HepG2 (cell line): Measurements from ENCODE around the gene FRMD8. TPM values are rescaled to one million over a fixed set of nuclear protein-coding genes. Genes with fewer than 3 reads are reported as not detected.
A peak's percentile ranks its signal among the peaks of the same experiment; 100 is the strongest.

ENCODE experiments used
- GABPA ChIP-seq, 2 experiments: IDR thresholded peaks; 2 replicates each; pipeline ENCODE4 v1.6.1; 2011 to 2016; ENCODE audit warnings: low read depth in 2 of 2, low read length in 1 of 2, missing biosample characterization in 1 of 2, missing genetic modification characterization in 1 of 2
- RAD21 ChIP-seq: fragments of 450-650 bp; formaldehyde crosslinking; IDR thresholded peaks from 2 replicates; pipeline ENCODE4 v1.5.0; 2020; ENCODE audit warnings: mild to moderate bottlenecking
- REL ChIP-seq: sonication (generic); formaldehyde crosslinking; conservative IDR thresholded peaks from 2 replicates; pipeline ENCODE4 v1.8.0; 2022; ENCODE audit warnings: mild to moderate bottlenecking, missing genetic modification reagents, moderate library complexity
- TRIM24 ChIP-seq: sonication (generic); formaldehyde crosslinking; IDR thresholded peaks from 2 replicates; pipeline ENCODE4 v1.8.0; 2022; ENCODE audit warnings: mild to moderate bottlenecking, missing genetic modification reagents
- ZBTB10 ChIP-seq: sonication (generic); formaldehyde crosslinking; IDR thresholded peaks from 2 replicates; pipeline ENCODE4 v1.4.0; 2020; ENCODE audit warnings: missing genetic modification reagents, borderline replicate concordance
- ZBTB40 ChIP-seq, 2 experiments: fragments of 450-650 bp in 1 of 2; sonication (generic) in 1 of 2; formaldehyde crosslinking in 1 of 2; IDR thresholded peaks; 2 replicates each; pipeline versions ENCODE4 v1.6.1 to v1.8.0; 2016 to 2022; ENCODE audit warnings: antibody characterized with exemption in 1 of 2, mild to moderate bottlenecking in 1 of 2, missing genetic modification reagents in 1 of 2
- ZNF615 ChIP-seq: sonication (generic); formaldehyde crosslinking; IDR thresholded peaks from 2 replicates; pipeline ENCODE4 v1.5.0; 2020; ENCODE audit warnings: mild to moderate bottlenecking, missing genetic modification reagents, borderline replicate concordance
- ZNF674 ChIP-seq: sonication (generic); formaldehyde crosslinking; IDR thresholded peaks from 2 replicates; pipeline ENCODE4 v1.5.0; 2020; ENCODE audit warnings: low read depth, mild to moderate bottlenecking, missing genetic modification reagents
- ZXDC ChIP-seq: sonication (generic); formaldehyde crosslinking; IDR thresholded peaks from 2 replicates; pipeline ENCODE4 v1.5.0; 2020; ENCODE audit warnings: mild to moderate bottlenecking, missing genetic modification reagents
- polyA plus RNA-seq, 8 experiments: library from polyadenylated mRNA; depleted of rRNA in 3 of 8; stranded (reverse) in 7 of 8; unstranded in 1 of 8; fragments of >200 nt; fragmentation: Illumina TruSeq in 4 of 8; extraction: Trizol in 4 of 8; gene quantifications; 2 replicates each; pipeline versions ENCODE4 v1.2.1 to v1.2.3, GENCODE V29; 2011 to 2016; ENCODE audit warnings: low read depth in 4 of 8, missing spikeins in 1 of 8, mixed read lengths in 1 of 8; ENCODE audit not compliant: insufficient read depth in 1 of 8
- total RNA-seq, 5 experiments: library from RNA; depleted of rRNA; stranded (reverse); fragments of >200 nt; fragmentation: Illumina TruSeq; extraction: Trizol; gene quantifications; 2 replicates each; pipeline ENCODE4 v1.2.3, GENCODE V29; 2016; ENCODE audit warnings: low read depth in 1 of 5

FRMD8 gene
- total and polyA plus RNA-seq, 2 of the 13 experiments (the other 11 are each of a cell fraction or from before 2014, with no cell fraction given) = 5.8 to 20.6 TPM

GRCh38 chr11:65420979-65421793, 34.7 kb downstream of the FRMD8 start (continued):
- TF ChIP-seq ZBTB40 (IDR thresholded peaks at IDR 0.05) (no peak), ZBTB40 (CRISPR knock-in tag; IDR thresholded peaks at IDR 0.05) (peak; percentile 40; the same call in 1 of the 2 replicates), TRIM24 (CRISPR knock-in tag) (no peak), RAD21 (no peak), ZXDC (CRISPR knock-in tag) (peak; percentile 76), ZBTB10 (CRISPR knock-in tag) (peak; percentile 79; the same call in 1 of the 2 replicates), ZNF615 (no peak), REL (no peak), ZNF674 (no peak), GABPA (IDR thresholded peaks at IDR 0.05; ENCODE audit: low read depth, low read length) (no peak), GABPA (CRISPR knock-in tag; IDR thresholded peaks at IDR 0.05; ENCODE audit: low read depth) (no peak)
